H1 (cell line): Measurements from ENCODE around the gene CLDN6. TPM values are rescaled to one million over a fixed set of nuclear protein-coding genes. Genes with fewer than 3 reads are reported as not detected.

ENCODE experiments used
- HDAC2 ChIP-seq, 2 experiments: fragments of 300-600 bp in 1 of 2; sonication (generic) in 1 of 2; IDR thresholded peaks; 2 replicates each; pipeline ENCODE4 v1.6.1; 2011 to 2012; ENCODE audit warnings: low read depth in 2 of 2, low read length in 2 of 2, mild to moderate bottlenecking in 2 of 2, moderate library complexity in 2 of 2, borderline replicate concordance in 1 of 2, inconsistent platforms in 1 of 2
- JUND ChIP-seq: IDR thresholded peaks from 2 replicates; pipeline ENCODE4 v1.6.1; 2011; ENCODE audit warnings: mild to moderate bottlenecking, improper control_type of control experiment, low read length
- KDM4A ChIP-seq: IDR thresholded peaks from one replicate; pipeline ENCODE4 v1.7.1; 2012; ENCODE audit warnings: low read depth, mild to moderate bottlenecking, moderate library complexity, low read length, inconsistent platforms; ENCODE audit not compliant: severe bottlenecking
- POLR2A ChIP-seq, 2 experiments: IDR thresholded peaks; 1 replicate in 1 of 2; 2 replicates in 1 of 2; pipeline ENCODE4 v1.6.1; 2011; ENCODE audit warnings: low read depth in 2 of 2, low read length in 2 of 2, mild to moderate bottlenecking in 2 of 2; ENCODE audit errors: control extremely low read depth in 1 of 2
- TBP ChIP-seq: IDR thresholded peaks from 2 replicates; pipeline ENCODE4 v1.6.1; 2011; ENCODE audit warnings: low read depth, low read length, improper control_type of control experiment
- polyA plus RNA-seq, 7 experiments: library from polyadenylated mRNA; depleted of rRNA in 3 of 7; stranded (reverse) in 5 of 7; unstranded in 2 of 7; fragments of >200 nt in 5 of 7; fragments of 200-250 nt in 2 of 7; gene quantifications; 1 replicate in 5 of 7; 2 replicates in 1 of 7; 4 replicates in 1 of 7; pipeline versions ENCODE4 v1.2.1 to v1.2.3, GENCODE V29; 2011 to 2013; ENCODE audit warnings: missing spikeins in 2 of 7, mixed read lengths in 2 of 7
- total RNA-seq: library from RNA; stranded (reverse); fragmentation: NEBNext Ultra II Directional; extraction: Animal tissue kit (Norgen Biotek cat#: 25700); gene quantifications from 2 replicates; pipeline ENCODE4 v1.2.1, GENCODE V29; 2021
- TF ChIP-seq, protein P1 (sequence below): fragments of 300-600 bp; sonication (generic); IDR thresholded peaks from 2 replicates; pipeline ENCODE4 v1.7.1; 2012; ENCODE audit warnings: low read length, moderate library complexity, mild to moderate bottlenecking, inconsistent platforms; ENCODE audit not compliant: insufficient replicate concordance
- TF ChIP-seq, protein P2 (sequence below): IDR thresholded peaks from 2 replicates; pipeline ENCODE4 v1.6.1; 2012; ENCODE audit warnings: inconsistent platforms

The CLDN6 gene
- total and polyA plus RNA-seq, 2 of the 8 experiments (the other 6 are each of a cell fraction or from before 2014, with no cell fraction given), result 747 to 1,115 TPM

DNA sequence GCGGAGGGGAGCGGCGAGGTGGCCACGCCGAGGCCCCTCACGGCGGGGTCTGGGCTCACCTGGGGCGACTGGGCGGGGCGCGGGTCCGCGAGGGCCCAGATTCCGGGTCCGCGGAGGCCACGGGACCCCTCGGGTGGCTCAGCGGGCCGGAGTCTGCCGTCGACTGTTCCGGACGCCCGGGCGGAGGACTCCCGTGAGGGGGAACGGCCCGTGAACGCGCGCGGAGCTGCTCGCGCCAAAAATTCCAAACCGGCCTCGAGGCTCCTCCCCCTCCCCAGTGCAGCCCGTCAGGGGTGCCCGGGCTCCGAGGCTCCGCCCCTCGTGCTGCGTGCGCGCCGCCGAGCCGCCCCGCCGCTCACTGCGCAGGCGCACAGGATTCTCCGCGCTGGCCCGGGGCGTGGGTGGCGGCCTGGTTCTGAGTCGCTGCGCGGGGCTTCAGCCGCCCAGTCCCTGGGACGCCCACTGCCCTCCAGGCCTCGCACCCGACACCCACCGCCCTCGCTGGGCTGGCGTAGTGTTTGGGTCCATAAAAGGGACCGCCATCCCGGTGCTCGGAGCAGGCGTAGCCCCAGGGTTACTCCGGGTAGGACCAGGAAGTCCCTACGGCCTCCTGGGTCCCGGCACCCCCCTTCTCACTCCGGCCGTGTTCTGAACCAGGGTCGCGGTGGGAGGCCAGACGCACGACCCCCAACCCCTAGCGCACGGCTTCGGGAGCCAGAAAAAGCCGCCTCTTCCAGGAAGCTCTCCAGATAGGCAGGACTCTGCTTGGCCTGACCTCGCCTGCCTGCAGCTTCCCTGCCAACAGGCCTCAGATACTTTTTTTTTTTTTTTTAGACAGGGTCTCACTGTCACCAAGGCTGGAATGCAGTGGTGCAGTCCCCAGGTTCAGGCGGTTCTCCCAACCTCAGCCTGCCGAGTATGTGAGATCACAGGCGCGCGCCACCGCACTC, 37.5 kb downstream of the CLDN6 start, which contains the start of gene PKMYT1 (continued):
- TF ChIP-seq, protein P1, sequence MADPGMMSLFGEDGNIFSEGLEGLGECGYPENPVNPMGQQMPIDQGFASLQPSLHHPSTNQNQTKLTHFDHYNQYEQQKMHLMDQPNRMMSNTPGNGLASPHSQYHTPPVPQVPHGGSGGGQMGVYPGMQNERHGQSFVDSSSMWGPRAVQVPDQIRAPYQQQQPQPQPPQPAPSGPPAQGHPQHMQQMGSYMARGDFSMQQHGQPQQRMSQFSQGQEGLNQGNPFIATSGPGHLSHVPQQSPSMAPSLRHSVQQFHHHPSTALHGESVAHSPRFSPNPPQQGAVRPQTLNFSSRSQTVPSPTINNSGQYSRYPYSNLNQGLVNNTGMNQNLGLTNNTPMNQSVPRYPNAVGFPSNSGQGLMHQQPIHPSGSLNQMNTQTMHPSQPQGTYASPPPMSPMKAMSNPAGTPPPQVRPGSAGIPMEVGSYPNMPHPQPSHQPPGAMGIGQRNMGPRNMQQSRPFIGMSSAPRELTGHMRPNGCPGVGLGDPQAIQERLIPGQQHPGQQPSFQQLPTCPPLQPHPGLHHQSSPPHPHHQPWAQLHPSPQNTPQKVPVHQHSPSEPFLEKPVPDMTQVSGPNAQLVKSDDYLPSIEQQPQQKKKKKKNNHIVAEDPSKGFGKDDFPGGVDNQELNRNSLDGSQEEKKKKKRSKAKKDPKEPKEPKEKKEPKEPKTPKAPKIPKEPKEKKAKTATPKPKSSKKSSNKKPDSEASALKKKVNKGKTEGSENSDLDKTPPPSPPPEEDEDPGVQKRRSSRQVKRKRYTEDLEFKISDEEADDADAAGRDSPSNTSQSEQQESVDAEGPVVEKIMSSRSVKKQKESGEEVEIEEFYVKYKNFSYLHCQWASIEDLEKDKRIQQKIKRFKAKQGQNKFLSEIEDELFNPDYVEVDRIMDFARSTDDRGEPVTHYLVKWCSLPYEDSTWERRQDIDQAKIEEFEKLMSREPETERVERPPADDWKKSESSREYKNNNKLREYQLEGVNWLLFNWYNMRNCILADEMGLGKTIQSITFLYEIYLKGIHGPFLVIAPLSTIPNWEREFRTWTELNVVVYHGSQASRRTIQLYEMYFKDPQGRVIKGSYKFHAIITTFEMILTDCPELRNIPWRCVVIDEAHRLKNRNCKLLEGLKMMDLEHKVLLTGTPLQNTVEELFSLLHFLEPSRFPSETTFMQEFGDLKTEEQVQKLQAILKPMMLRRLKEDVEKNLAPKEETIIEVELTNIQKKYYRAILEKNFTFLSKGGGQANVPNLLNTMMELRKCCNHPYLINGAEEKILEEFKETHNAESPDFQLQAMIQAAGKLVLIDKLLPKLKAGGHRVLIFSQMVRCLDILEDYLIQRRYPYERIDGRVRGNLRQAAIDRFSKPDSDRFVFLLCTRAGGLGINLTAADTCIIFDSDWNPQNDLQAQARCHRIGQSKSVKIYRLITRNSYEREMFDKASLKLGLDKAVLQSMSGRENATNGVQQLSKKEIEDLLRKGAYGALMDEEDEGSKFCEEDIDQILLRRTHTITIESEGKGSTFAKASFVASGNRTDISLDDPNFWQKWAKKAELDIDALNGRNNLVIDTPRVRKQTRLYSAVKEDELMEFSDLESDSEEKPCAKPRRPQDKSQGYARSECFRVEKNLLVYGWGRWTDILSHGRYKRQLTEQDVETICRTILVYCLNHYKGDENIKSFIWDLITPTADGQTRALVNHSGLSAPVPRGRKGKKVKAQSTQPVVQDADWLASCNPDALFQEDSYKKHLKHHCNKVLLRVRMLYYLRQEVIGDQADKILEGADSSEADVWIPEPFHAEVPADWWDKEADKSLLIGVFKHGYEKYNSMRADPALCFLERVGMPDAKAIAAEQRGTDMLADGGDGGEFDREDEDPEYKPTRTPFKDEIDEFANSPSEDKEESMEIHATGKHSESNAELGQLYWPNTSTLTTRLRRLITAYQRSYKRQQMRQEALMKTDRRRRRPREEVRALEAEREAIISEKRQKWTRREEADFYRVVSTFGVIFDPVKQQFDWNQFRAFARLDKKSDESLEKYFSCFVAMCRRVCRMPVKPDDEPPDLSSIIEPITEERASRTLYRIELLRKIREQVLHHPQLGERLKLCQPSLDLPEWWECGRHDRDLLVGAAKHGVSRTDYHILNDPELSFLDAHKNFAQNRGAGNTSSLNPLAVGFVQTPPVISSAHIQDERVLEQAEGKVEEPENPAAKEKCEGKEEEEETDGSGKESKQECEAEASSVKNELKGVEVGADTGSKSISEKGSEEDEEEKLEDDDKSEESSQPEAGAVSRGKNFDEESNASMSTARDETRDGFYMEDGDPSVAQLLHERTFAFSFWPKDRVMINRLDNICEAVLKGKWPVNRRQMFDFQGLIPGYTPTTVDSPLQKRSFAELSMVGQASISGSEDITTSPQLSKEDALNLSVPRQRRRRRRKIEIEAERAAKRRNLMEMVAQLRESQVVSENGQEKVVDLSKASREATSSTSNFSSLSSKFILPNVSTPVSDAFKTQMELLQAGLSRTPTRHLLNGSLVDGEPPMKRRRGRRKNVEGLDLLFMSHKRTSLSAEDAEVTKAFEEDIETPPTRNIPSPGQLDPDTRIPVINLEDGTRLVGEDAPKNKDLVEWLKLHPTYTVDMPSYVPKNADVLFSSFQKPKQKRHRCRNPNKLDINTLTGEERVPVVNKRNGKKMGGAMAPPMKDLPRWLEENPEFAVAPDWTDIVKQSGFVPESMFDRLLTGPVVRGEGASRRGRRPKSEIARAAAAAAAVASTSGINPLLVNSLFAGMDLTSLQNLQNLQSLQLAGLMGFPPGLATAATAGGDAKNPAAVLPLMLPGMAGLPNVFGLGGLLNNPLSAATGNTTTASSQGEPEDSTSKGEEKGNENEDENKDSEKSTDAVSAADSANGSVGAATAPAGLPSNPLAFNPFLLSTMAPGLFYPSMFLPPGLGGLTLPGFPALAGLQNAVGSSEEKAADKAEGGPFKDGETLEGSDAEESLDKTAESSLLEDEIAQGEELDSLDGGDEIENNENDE, result no peak
- TF ChIP-seq HDAC2 (IDR thresholded peaks at IDR 0.05; ENCODE audit: borderline replicate concordance in 1 of 2, low read depth in 2 of 2, low read length in 2 of 2) (peak in 1 of 2 experiments; percentile 24; a peak in 1 of 4 replicates), KDM4A (peak; percentile 89), JUND (no peak), TBP (peak; percentile 39; the same call in 1 of the 2 replicates), POLR2A (IDR thresholded peaks at IDR 0.05; ENCODE audit: control extremely low read depth in 1 of 2, low read depth in 2 of 2, low read length in 2 of 2) (peak in 1 of 2 experiments; percentile 79; a peak in 2 of 3 replicates)
- TF ChIP-seq, protein P2, sequence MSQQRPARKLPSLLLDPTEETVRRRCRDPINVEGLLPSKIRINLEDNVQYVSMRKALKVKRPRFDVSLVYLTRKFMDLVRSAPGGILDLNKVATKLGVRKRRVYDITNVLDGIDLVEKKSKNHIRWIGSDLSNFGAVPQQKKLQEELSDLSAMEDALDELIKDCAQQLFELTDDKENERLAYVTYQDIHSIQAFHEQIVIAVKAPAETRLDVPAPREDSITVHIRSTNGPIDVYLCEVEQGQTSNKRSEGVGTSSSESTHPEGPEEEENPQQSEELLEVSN, result peak; percentile 47
